ENCODE data around the gene DTHD1. TPM values are rescaled to one million over a fixed set of nuclear protein-coding genes. Genes with fewer than 3 reads are reported as not detected.
A peak's percentile ranks its signal among the peaks of the same experiment; 100 is the strongest.

Gene DTHD1
- total RNA-seq, 2 donors from 2014 or later, result not detected

- TF ChIP-seq CTCF (conservative IDR thresholded peaks at IDR 0.05), result peak; percentile 91
- no peak overlapping the region for H3K9ac ChIP-seq (ENCODE audit: extremely low read depth, low read length, poor library complexity, severe bottlenecking)
- no peaks in the 10 kb centered on the region for H3K9me3 ChIP-seq (ENCODE audit: control insufficient read depth, low read length)
- H3K27ac ChIP-seq (ENCODE audit: low read depth, low read length), result no peak overlapping the region
- DNase-seq, result peak; percentile 87
- H3K4me1 ChIP-seq (ENCODE audit: control insufficient read depth, insufficient read depth, low read length), result no peaks in the 10 kb centered on the region
- Mint-ChIP-seq H3K9me3 (no peaks in the 10 kb centered on the region), H3K27me3 (ENCODE audit: insufficient read depth) (no peaks in the 10 kb centered on the region), H3K36me3 (ENCODE audit: low read depth) (no peaks in the 10 kb centered on the region), H3K27ac (no peak overlapping the region), H3K4me1 (peaks cover 6% of the 10 kb centered on the region), H3K4me3 (no peak overlapping the region)
- H3K27me3 ChIP-seq (ENCODE audit: control insufficient read depth, insufficient read depth, low read length, poor library complexity, severe bottlenecking), result no peaks in the 10 kb centered on the region
- 10% methylated on average over 2 of the region's 2 CpGs; no CpG with 5 or more reads in 1 of the 2 experiments for WGBS, 2 experiments (ENCODE audit: insufficient coverage in 1 of 2, insufficient read length in 1 of 2)
- no peaks in the 10 kb centered on the region for H3K36me3 ChIP-seq (ENCODE audit: control insufficient read depth, insufficient read depth, low read length)
- no peak overlapping the region for H3K4me3 ChIP-seq (ENCODE audit: low read length)
Observed at GRCh38 chr4:36351082-36351666, 69.8 kb downstream of the DTHD1 start.

GRCh38 chr4:36353998-36354397 lies 72.6 kb downstream of the DTHD1 start:
- no peak overlapping the region for H3K9ac ChIP-seq (ENCODE audit: extremely low read depth, low read length, poor library complexity, severe bottlenecking)
- 46% methylated on average over 2 of the region's 2 CpGs; no CpG with 5 or more reads in 1 of the 2 experiments for WGBS, 2 experiments (ENCODE audit: insufficient coverage in 1 of 2, insufficient read length in 1 of 2)
- H3K9me3 Mint-ChIP-seq, result no peaks in the 10 kb centered on the region
- TF ChIP-seq CTCF (conservative IDR thresholded peaks at IDR 0.05), result no peak
- H3K36me3 Mint-ChIP-seq (ENCODE audit: low read depth), result no peaks in the 10 kb centered on the region
- no peak overlapping the region for H3K27ac ChIP-seq (ENCODE audit: low read depth, low read length)
- peaks cover 6% of the 10 kb centered on the region for H3K4me1 Mint-ChIP-seq
- no peak for DNase-seq
- H3K9me3 ChIP-seq (ENCODE audit: control insufficient read depth, low read length), result no peaks in the 10 kb centered on the region
- no peak overlapping the region for H3K4me3 ChIP-seq (ENCODE audit: low read length)
- H3K27me3 Mint-ChIP-seq (ENCODE audit: insufficient read depth), result no peaks in the 10 kb centered on the region
- no peaks in the 10 kb centered on the region for H3K4me1 ChIP-seq (ENCODE audit: control insufficient read depth, insufficient read depth, low read length)
- H3K36me3 ChIP-seq (ENCODE audit: control insufficient read depth, insufficient read depth, low read length), result no peaks in the 10 kb centered on the region
- H3K4me3 Mint-ChIP-seq, result no peak overlapping the region
- H3K27me3 ChIP-seq (ENCODE audit: control insufficient read depth, insufficient read depth, low read length, poor library complexity, severe bottlenecking), result no peaks in the 10 kb centered on the region
- no peak overlapping the region for H3K27ac Mint-ChIP-seq

- Histone ChIP-seq H3K36me3 (ENCODE audit: control insufficient read depth, insufficient read depth, low read length) (no peaks in the 10 kb centered on the region), H3K27me3 (ENCODE audit: control insufficient read depth, insufficient read depth, low read length, poor library complexity, severe bottlenecking) (no peaks in the 10 kb centered on the region), H3K9ac (ENCODE audit: extremely low read depth, low read length, poor library complexity, severe bottlenecking) (no peak overlapping the region), H3K4me1 (ENCODE audit: control insufficient read depth, insufficient read depth, low read length) (no peaks in the 10 kb centered on the region), H3K27ac (ENCODE audit: low read depth, low read length) (no peak overlapping the region), H3K4me3 (ENCODE audit: low read length) (no peak overlapping the region), H3K9me3 (ENCODE audit: control insufficient read depth, low read length) (no peaks in the 10 kb centered on the region)
- Mint-ChIP-seq H3K9me3 (no peaks in the 10 kb centered on the region), H3K27ac (no peak overlapping the region), H3K36me3 (ENCODE audit: low read depth) (no peaks in the 10 kb centered on the region), H3K4me3 (no peak overlapping the region), H3K4me1 (no peaks in the 10 kb centered on the region), H3K27me3 (ENCODE audit: insufficient read depth) (no peaks in the 10 kb centered on the region)
- no peak for DNase-seq
- no peak for TF ChIP-seq CTCF (conservative IDR thresholded peaks at IDR 0.05)
- WGBS, 2 experiments (ENCODE audit: insufficient coverage in 1 of 2, insufficient read length in 1 of 2), result 91 to 100% methylated on average over 3 to 4 of the region's 4 CpGs
Observed at GRCh38 chr4:36358173-36358572, 76.8 kb downstream of the DTHD1 start.
